H7 (cell line): ENCODE measurements around the gene CCDC136. TPM values are rescaled to one million over a fixed set of nuclear protein-coding genes. Genes with fewer than 3 reads are reported as not detected.

ENCODE experiments used
- DNase-seq: peaks from one replicate; pipeline ENCODE4 v3.0.0; 2012
- H3K27me3 ChIP-seq: 2 replicates; pipeline ENCODE4 v1.6.0; 2011; ENCODE audit warnings: mild to moderate bottlenecking, low read length; ENCODE audit not compliant: control insufficient read depth, insufficient read depth
- H3K36me3 ChIP-seq: replicated peaks from 2 replicates; pipeline ENCODE4 v1.5.1; 2011; ENCODE audit warnings: low read length; ENCODE audit not compliant: control insufficient read depth, insufficient read depth
- H3K4me3 ChIP-seq: 2 replicates; pipeline ENCODE4 v1.5.1; 2011; ENCODE audit warnings: low read depth, mild to moderate bottlenecking, control low read depth, low read length, moderate library complexity; ENCODE audit not compliant: insufficient read depth
- total RNA-seq: library from RNA; depleted of rRNA; stranded (reverse); fragments of >200 nt; shearing (Covaris generic); gene quantifications from 2 replicates; pipeline ENCODE4 v1.2.3, GENCODE V29; 2014

The CCDC136 gene
- total RNA-seq, 1 experiment from 2014 or later, result 9.7 TPM

GRCh38 chr7:128859232-128860157 is 67.7 kb downstream of the CCDC136 start:
- Histone ChIP-seq H3K36me3 (no peaks in the 10 kb centered on the region), H3K27me3 (no peaks in the 10 kb centered on the region), H3K4me3 (no peak overlapping the region)
- DNase-seq, result no peak

GRCh38 chr7:128860158-128861073 is 68.6 kb downstream of the CCDC136 start:
- no peaks in the 10 kb centered on the region; the same call in 1 of the 2 replicates for H3K36me3 ChIP-seq
- no peak overlapping the region for H3K4me3 ChIP-seq
- H3K27me3 ChIP-seq, result no peaks in the 10 kb centered on the region
- DNase-seq, result peak; percentile 80

GRCh38 chr7:128861957-128862570 is 70.3 kb downstream of the CCDC136 start:
- peak overlapping the region; percentile 34 for H3K4me3 ChIP-seq
- H3K27me3 ChIP-seq, result no peaks in the 10 kb centered on the region
- peaks cover 1% of the 10 kb centered on the region for H3K36me3 ChIP-seq
- no peak for DNase-seq

- DNase-seq, result peak; percentile 99
- Histone ChIP-seq H3K36me3 (peaks cover 1% of the 10 kb centered on the region), H3K4me3 (peak within 1 kb of the TSS; percentile 68), H3K27me3 (peaks cover under 1% of the 10 kb centered on the region)
These were observed 71.0 kb downstream of the CCDC136 start, which contains the start of gene ATP6V1F for GRCh38 chr7:128862571-128863432. Gene ATP6V1F (plus strand): TSS chr7:128862856. CDS start chr7:128862905, 49 bp downstream.

GRCh38 chr7:128863433-128863989 is 71.7 kb downstream of the CCDC136 start:
- DNase-seq, result peak; percentile 89
- peak overlapping the region; percentile 68 for H3K4me3 ChIP-seq
- H3K36me3 ChIP-seq, result peaks cover 1% of the 10 kb centered on the region
- peaks cover 7% of the 10 kb centered on the region for H3K27me3 ChIP-seq

- H3K36me3 ChIP-seq, result peaks cover 1% of the 10 kb centered on the region
- no peak overlapping the region for H3K4me3 ChIP-seq
- peaks cover 25% of the 10 kb centered on the region for H3K27me3 ChIP-seq
- no peak for DNase-seq
These were observed 73.5 kb downstream of the CCDC136 start for GRCh38 chr7:128865303-128865702.

- Histone ChIP-seq H3K36me3 (peaks cover 1% of the 10 kb centered on the region), H3K4me3 (no peak overlapping the region), H3K27me3 (peaks cover 34% of the 10 kb centered on the region)
- no peak for DNase-seq
These were observed 74.5 kb downstream of the CCDC136 start for GRCh38 chr7:128865996-128866877.

GRCh38 chr7:128867241-128867640 is 75.5 kb downstream of the CCDC136 start:
- Histone ChIP-seq H3K36me3 (peaks cover 1% of the 10 kb centered on the region), H3K27me3 (peaks cover 34% of the 10 kb centered on the region), H3K4me3 (no peak overlapping the region)
- DNase-seq, result no peak

- H3K4me3 ChIP-seq, result no peak overlapping the region
- no peak for DNase-seq
- H3K36me3 ChIP-seq, result peaks cover 1% of the 10 kb centered on the region
- H3K27me3 ChIP-seq, result peaks cover 34% of the 10 kb centered on the region
These were observed 76.3 kb downstream of the CCDC136 start for GRCh38 chr7:128867842-128868623.

GRCh38 chr7:128868624-128869137 is 76.9 kb downstream of the CCDC136 start:
- peak overlapping the region; percentile 60 for H3K4me3 ChIP-seq
- H3K36me3 ChIP-seq, result peaks cover 1% of the 10 kb centered on the region
- DNase-seq, result no peak
- peaks cover 34% of the 10 kb centered on the region for H3K27me3 ChIP-seq

GRCh38 chr7:128869138-128869943 is 77.6 kb downstream of the CCDC136 start:
- peak; percentile 88 for DNase-seq
- Histone ChIP-seq H3K4me3 (peak overlapping the region; percentile 60), H3K27me3 (peaks cover 34% of the 10 kb centered on the region), H3K36me3 (peaks cover 1% of the 10 kb centered on the region)
